GM18517 (cell line): ENCODE data around the gene PCCB.
"Not testable (repeated sequence)": the region's sequence is repeated elsewhere in the genome, so short reads cannot be mapped to it uniquely, and the experiment has no call there.

Experiments used
- ATAC-seq: cut with Tn5 transposase; IDR thresholded peaks from one replicate; pipeline ENCODE4 v1.9.1; 2021; ENCODE audit warnings: mild to moderate bottlenecking, moderate library complexity; ENCODE audit not compliant: unreplicated experiment

PCCB gene

GRCh38 chr3:136250059-136250902, at the start of gene PCCB:
PCCB (plus strand) TSS chr3:136250340; CDS start chr3:136250376, 36 bp downstream.
- ATAC-seq = peak; percentile 97

GRCh38 chr3:136207489-136208115, 42.5 kb upstream of the PCCB start:
- ATAC-seq = no peak

- ATAC-seq = no peak
Observed at GRCh38 chr3:136209921-136210320, 40.2 kb upstream of the PCCB start.

DNA sequence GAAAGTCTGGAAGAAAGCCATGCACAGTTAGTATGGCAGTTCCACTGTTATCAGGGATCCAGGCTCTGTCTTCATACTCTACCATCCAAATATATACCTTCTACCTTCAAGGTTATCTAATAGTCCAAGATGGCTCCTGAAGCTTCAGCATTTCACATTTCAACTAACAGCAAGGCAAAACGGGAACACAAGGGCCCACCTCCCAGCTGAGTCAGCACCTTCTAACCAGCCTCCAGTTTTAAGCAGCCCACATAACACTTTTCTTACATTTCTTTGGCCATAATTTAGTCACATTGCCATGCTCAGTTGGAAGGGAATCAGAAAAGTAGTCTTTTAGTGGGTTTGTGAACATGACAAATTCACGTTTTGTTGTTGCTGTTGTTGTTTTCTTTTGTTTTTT, 38.6 kb upstream of the PCCB start:
- ATAC-seq = no peak

DNA sequence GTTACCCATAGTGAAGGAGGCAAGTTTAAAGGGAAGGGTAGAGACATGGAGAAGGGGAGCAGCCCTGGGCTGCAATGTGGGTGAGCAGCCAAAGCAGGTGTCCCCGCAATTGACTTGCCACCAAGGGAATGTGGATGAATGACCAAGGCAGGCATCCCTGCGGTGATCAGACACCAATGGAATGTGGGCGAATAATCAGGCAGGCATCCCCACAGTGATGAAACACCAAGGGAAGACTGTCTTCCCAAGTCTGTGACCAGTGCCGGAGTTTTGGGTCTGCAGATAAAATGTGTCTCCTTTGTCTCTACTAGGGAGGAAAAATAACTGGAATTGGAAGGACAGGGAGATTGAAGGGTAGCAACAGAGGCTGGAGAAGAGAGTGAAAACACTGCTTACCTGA, 27.4 kb upstream of the PCCB start:
- not testable (repeated sequence) for ATAC-seq

- ATAC-seq = no peak
Observed at GRCh38 chr3:136232413-136232812, 17.7 kb upstream of the PCCB start.

GRCh38 chr3:136235545-136235944, 14.6 kb upstream of the PCCB start:
- no peak for ATAC-seq

DNA sequence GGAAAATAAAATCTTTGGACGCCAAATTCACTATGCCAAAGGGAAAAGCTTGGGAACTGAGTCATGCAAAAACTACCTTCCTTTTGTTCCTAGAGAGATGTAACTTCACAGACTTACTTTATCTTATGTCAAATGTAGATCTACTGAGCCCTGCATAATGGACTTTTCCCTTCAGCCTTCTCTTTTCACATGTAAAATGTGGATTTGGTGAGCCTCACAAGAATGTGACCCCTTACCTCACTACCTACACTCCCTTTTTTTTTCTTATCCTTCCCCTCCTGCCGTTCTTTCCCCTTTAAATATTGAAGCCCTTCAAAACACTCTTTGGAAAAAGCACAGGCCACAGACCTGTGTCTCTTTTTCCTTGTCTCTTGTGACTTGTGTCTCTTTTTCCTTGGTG, 14.0 kb upstream of the PCCB start:
- ATAC-seq = no peak

DNA sequence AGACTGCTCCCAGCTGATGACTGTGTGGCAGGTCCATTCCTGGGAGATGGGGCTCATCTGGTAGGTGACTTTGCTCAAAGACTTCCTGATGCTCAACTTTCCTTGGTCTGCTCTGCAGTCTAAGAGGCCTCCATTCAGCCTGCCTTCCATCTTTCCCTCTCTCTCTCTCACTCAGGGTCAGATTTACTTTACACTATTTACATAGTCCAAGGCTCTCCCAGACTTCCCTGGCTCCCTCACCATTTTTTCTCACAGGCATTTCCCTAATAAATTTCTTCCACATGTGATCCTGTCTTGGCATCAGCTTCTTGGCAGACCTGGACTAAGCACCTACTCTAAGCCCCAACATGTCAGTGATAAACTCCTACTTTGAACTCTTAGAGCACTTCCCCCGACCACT, 13.0 kb upstream of the PCCB start:
- no peak for ATAC-seq

DNA sequence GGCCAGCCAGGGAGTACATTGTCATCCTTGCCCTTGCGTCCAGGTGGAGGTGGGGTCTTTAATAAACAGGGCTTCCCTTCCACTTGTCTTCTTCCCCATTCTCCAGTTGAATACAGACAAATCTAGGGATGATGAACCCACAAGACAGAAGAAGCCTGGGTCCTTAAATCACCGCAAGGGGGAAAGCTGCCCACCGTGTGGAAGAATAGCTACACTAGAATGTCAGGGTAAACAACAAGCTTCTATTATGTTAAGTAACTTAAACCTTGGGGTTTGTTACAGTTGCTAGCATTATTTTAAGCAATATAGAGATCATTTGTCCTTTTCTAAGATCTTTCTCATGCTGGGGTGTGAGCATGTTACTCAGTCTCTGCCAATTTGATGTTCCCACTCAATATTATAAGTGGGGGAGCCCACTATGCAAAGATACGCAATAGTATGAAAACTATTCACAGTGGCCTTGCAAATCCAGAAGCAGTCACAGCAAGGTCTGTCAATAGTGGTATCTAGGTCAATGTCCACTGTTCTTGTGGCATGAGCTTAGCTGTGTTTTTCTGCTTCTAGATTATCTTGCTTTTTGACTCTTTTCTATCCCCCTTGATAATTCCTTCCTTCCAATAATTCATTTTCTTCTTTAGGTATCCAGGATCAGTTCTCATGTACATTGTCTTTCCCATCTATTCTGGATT, 12.0 kb upstream of the PCCB start:
- ATAC-seq = no peak

DNA sequence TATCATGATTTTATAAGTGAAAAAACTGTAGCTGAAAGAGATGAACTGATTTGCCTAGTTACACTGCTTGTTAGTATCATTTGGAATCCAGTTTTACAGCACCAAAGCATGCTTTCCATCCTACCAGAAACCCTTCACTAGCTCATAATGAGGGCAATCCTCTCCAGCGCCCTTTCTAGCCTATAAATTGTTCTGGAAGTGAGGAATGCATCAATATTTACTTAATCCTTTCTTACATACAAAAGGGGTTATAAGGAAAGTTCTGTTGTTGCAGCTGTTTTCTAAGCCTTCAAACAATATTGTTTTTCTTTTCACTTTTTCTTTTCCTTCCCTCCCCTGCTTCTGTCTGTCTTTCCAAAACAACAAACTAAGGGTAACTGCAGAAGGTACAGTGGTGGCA, 11.0 kb upstream of the PCCB start:
- ATAC-seq = no peak

GRCh38 chr3:136245691-136246090, 4.4 kb upstream of the PCCB start:
- ATAC-seq = no peak

GRCh38 chr3:136247436-136247835, 2.7 kb upstream of the PCCB start:
- ATAC-seq = no peak

- no peak for ATAC-seq
Observed at GRCh38 chr3:136247855-136248590, 2.1 kb upstream of the PCCB start.

DNA sequence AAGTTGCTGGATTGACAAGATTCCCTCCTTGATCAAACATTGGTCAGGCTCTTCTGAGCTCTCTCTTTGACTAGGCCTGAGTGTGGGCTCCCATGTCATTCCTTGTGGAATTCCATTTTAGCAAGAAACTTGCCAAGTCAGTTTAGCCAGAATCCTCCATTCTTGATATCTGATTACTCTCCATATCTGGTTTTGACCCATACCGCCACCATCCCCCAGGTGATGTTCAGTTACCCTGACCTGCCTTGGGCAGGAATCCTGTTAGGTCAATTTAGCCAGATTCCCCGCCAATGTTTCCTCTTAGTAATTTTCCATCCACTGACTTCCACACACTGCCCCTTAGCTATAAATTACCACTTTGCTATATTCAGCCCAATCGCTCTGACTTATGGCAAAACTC, 1.0 kb upstream of the PCCB start:
- no peak for ATAC-seq

DNA sequence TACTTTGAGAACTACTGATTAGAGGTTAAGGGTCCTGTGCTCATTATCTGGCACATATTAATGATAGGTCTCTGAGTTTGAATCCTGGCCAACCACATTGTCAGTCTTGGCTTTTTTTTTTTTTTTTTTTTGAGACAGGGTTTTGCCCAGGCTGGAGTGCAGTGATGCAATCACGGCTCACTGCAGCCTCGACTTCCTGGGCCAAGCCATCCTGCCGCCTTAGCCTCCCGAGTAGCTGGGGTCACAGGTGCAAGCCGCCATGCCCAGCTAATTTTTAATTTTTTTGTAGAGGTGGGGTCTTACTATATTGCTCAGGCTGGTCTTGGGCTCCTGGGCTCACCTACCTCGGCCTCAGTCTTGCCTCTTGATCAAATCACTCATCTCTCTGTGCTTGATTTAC, 547 bp upstream of the PCCB start:
- ATAC-seq = no peak

GRCh38 chr3:136250903-136251460, 842 bp downstream of the PCCB start:
- peak; percentile 16 for ATAC-seq

DNA sequence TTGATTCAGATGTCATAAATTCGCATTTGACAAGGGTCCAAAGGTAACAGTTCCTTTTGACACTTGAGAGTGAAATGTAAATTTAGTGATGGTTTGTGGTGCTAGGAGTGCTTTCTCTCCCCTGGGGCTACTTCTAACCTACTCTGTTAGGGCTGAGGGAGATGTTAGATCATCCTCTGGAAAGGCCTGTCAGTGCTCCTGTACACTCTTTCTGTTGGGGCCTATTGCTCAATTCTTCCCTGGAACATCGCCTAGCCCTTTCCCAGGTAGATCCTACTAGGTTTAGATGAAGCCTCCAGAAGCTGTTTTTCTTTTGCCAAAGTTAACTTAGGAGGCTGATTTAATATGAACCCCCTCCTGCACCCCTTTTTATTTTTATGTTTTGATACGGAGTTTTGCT, 1.4 kb downstream of the PCCB start:
- peak; percentile 3 for ATAC-seq

- ATAC-seq = no peak
Observed at GRCh38 chr3:136255672-136256406, 5.7 kb downstream of the PCCB start.

- no peak for ATAC-seq
Observed at GRCh38 chr3:136258199-136258598, 8.1 kb downstream of the PCCB start.
